IPS-18c (cell line): ENCODE results near the gene COL15A1.
"Not testable (repeated sequence)": the region's sequence is repeated elsewhere in the genome, so short reads cannot be mapped to it uniquely, and the experiment has no call there.

Experiments
- H3K4me3 ChIP-seq: 2 replicates; pipeline ENCODE4 v1.7.0; 2013; ENCODE audit warnings: low read depth, mild to moderate bottlenecking, low read length, moderate library complexity; ENCODE audit not compliant: insufficient read depth
- H3K9me3 ChIP-seq: one replicate; pipeline ENCODE4 v1.6.1; 2013; ENCODE audit warnings: mild to moderate bottlenecking, low read length, moderate library complexity; ENCODE audit not compliant: control insufficient read depth, insufficient read depth

The COL15A1 gene

DNA sequence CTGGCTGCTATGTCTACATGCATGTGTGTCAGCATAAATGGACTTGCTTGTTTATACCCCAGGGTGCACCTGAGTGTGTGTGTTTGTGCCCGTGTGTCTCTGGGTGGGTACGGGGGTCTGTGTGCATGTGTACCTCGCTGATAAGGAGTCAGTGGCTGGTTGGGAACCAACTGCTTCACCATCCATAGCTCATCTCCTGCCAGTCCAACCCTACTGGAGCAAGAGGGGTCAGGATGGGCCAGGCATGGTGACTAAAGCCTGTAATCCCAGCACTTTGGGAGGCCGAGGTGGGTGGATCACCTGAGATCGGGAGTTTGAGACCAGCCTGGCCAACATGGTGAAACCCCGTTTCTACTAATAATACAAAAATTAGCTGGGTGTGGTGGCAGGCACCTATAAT is 32.0 kb upstream of the COL15A1 start:
- not testable (repeated sequence) for H3K4me3 ChIP-seq, H3K9me3 ChIP-seq

DNA sequence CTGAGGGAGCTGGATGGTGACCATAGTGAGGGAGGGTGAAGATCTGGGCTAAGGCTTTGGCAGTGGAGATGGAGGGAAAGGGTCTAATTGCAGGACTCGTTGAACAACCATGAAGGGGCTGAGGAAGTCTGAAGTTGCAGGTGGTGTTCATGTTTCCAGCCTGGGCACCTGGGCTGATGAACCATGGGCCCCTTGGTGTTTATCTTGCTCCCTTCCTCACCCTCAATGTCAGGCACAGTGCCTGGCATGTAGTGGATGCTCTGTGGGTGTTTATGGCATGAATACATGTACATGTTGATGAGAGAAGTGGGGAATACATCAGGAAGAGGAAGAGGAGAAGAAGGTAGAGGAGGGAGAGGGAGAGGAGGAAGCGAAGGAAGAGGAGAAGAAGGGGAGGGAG is 31.3 kb upstream of the COL15A1 start:
- no peaks in the 10 kb centered on the region for H3K9me3 ChIP-seq
- no peak overlapping the region for H3K4me3 ChIP-seq

DNA sequence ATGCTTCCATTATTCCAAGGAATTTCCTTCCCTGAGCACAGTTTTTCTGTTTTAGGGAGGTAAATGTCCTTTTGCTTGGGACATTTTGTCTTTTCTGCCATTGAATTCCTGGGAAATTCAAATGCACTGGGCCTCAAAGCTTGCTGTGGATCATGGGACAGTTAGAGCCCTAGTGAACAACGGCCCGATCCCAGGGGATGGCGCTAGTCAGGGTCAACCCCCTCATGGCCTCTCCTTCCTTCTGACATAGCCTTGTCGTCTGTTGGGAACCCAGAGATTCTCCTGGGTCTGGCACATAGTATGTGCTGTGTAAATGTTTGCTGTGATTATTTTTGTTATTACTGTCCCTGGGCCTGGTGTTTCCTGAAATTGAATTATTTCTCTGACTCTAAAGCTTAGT is 30.7 kb upstream of the COL15A1 start:
- H3K4me3 ChIP-seq: no peak overlapping the region
- no peaks in the 10 kb centered on the region for H3K9me3 ChIP-seq

DNA sequence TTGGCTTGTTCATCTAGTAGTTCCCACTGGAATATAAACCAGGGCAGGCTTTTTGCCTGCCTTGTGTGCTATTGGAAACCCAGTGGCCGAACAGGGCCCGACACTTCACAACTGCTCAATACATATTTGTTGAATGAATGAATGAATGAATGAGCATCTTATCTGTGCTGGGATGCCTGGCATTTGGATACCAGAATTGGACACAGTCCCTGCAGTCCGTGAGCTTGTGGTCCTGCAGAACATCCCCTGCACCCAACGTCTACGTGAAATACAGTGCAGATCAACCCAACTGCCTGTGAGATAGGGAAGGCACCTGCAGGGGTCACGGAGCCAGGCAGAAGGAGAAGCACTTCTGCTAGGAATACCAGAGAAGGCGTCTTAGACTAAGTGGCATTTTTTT is 30.0 kb upstream of the COL15A1 start:
- no peaks in the 10 kb centered on the region for H3K9me3 ChIP-seq
- no peak overlapping the region for H3K4me3 ChIP-seq

DNA sequence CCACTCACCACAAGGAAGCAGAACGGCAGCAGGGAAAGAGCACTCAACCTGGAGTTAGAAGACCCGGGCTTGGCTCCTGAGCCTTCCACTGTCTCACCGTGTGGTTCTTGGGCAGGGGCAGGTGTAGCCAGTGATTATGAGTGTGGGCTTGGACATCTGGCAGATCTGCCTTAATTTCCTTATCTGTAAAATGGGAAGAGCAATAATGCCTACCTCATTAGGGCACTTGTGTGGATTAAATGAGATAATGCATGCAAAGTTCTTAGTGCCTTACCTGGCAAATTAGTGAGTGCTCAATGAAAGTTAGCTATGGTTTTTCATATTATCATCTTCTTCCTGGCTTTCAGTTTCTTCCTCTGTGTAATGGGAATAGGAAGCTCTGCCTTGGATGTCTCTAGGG is 28.1 kb upstream of the COL15A1 start:
- H3K4me3 ChIP-seq: no peak overlapping the region
- H3K9me3 ChIP-seq: no peaks in the 10 kb centered on the region

DNA sequence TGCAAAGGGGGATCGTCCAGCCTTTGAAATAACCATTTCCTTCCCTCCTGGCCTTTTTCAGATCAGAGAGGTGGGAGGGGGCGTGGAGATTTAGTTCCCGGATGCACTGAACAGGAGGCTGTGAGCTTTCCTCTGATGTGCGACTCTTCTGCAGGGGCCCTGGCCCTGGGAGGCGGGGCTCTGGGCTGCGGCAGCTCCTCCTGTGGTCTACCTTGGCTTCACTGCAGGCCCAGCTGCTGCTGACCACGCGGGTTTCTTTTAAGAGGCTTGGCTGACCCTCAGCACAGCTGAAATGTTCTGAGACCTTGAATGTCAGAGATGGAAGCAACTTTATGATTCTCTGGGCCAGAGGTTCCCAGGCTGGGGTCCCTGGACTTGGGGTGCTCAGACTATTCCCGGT is 27.0 kb upstream of the COL15A1 start:
- Histone ChIP-seq H3K4me3 (no peak overlapping the region), H3K9me3 (no peaks in the 10 kb centered on the region)

DNA sequence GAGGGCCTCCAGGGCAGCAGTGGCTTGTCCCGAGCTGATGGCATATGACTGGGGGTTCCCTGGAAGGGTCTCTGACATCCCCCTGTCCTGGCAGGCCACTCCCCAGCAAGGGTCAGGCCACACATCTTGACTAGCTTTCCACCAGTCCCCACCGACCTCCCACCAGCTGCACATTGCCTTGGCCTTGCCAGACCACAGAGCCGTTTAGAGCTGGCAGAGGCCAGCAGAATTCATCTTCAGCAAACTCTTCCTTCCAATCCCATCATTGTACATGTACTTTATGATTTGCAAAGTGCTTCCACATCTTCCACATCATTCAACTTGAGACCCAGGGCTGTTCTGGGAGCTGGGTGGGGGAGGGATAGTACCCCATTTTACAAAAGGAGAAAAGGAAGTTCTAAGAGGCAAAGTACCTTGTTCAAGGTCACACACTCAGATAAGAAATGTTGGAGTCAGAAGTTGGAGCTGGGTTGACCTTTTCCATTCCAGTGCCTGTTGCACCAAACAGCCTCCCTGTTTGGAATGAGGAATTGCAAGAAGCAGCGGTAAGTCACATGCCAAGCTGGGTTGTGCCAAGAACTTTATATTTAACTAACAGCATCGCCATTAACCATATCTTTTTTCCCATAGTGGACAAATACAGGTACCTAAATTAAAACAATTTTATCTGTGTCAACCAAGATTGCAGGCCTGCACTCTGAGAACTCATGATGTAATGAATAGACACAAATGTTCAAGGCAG is 25.8 kb upstream of the COL15A1 start:
- no peaks in the 10 kb centered on the region for H3K9me3 ChIP-seq
- H3K4me3 ChIP-seq: no peak overlapping the region

DNA sequence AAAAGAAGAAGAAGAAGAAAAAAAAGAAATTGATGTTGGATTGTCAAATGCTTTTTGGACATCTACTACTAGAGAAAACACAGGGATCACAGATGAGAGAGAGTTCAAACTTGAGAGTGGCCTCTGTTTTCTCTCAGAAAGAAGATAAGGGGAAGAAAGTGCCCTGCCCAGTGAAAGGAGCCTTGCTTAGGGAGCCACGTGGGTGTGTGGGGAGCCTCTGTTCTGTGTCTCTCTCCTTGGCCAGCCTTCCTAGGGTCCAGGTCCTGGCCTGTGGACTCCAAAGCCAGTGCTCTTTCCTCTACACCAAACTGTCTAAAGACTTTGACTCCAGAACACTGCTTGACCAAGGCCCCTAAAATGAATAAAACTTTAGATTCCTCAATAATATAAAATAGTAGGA is 22.0 kb upstream of the COL15A1 start:
- Histone ChIP-seq H3K4me3 (no peak overlapping the region), H3K9me3 (no peaks in the 10 kb centered on the region)

DNA sequence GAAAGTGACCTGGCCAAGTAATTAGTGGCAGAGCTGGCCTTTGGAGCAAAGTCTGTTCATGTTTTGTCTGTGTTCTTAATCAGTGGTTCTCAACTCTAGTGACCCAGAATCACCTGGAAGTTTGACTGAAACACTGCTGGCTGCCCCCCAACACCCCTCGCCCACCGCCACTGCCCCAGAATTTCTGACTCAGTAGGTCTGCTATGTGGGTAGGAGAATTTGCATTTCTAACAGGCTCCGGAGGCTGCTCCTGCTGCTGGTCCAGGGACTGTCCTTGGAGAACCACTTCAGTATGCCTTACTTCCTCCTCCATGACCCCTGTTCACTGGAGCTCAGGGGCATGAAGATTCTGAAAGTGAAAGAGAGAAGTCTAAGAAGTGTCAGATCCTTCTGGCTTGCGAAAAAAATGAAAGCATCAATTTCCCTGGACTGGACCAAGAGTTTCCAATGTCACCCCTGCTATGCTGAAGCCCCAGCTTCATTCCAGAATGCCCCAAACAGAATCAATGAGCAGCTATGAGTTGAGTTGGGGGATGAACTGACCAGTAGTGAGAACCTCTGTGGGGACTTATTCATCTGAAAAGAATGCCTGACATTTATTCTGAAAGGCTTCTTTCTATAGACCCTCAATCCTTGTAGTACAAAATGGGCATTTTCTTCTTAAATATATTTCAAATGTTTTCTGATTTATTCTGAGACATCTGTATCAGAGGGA is 20.8 kb upstream of the COL15A1 start:
- no peak overlapping the region for H3K4me3 ChIP-seq

DNA sequence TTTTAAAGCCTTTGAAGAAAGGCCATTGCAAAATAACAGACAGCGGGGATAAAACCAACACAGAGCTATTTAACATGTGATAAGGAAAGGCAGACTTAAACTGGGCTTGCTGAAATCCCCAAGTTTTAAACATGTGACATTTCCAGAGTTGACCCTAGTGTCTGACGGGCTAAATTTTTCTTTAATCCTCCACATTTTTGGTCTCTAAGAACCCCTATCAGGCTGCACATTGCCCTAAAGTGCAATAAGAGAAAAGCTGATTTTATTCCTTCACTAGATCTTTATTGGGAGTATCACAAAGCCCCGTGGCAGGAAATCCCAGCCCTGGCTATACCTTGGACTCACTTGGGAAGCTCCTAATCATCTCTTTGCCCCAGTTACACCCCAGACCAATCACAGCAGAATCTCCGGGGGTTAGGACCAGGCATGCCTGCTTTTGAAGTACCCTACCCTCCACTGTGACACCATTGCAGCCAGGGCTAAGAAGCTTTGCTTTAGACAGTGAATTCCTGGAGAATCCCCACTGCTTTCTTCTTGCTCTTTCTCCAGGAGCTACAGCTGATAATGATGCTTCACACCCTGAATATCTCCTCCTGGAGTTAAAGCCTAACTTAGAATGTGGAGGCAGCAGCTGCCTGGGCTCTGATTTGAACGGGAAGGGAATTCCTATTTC is 20.1 kb upstream of the COL15A1 start:
- H3K4me3 ChIP-seq: no peak overlapping the region
- no peaks in the 10 kb centered on the region for H3K9me3 ChIP-seq

More for the DNA sequence above, 20.8 kb upstream of the COL15A1 start:
- no peaks in the 10 kb centered on the region for H3K9me3 ChIP-seq

DNA sequence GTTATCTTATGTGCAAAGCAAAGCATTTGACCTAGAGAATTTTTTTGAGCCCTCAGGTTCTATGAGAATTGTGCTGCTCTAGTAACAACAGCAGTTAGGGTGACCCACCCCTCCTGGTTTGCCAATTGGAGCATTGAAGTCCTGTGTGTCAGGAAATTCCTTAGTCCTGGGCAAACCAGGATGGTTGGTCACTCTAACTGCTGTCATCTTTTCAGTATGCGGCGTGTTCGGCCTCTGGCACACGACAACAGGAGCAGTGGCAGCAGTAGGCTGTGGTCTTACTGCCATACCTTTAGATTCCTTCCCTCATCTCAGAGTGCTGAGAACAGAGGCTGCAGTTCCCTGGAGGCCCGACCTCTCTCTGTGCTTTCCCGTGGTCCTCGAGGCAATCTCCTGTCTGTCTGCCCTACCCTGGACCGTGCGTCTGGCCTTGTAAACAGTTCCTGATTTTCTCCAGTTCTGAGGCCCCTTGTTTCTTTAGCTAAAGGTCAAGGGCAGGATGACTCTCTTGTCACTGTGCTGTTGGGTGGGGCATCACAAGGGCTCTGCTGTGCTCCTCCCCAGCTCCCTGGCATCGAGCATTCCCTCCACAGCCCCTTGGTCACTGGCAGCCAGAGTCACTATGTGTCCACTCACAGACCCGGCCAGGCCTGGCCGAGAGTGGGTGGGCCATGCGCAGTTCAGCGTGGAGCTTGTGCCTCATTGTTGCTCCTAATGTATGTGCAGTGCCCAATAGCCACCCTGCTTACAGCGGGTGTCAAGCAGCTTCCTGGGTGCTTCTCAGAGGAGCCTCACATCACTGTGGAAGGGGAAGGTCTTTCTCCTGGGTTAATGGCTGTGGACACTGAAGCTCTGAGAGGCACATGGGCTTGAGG is 18.5 kb upstream of the COL15A1 start:
- H3K9me3 ChIP-seq: no peaks in the 10 kb centered on the region
- no peak overlapping the region for H3K4me3 ChIP-seq

DNA sequence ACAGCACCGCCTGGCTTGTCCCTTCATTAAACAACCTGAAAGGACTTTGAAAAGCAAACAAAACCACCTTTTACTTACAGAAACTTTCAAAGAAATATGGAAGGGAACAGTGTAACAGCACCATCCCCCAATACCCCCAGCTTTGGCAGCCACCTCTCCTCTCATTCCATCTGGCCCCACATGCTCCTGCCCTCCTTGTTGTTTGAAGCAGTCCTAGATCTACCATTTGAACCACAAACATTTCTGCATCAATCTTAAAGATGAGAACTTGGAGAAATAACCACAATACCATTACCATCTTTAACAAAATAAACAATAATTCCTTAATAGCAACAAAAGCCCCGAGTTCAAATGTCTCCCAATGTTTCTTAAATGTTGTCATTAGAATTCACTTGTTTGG is 17.8 kb upstream of the COL15A1 start:
- Histone ChIP-seq H3K4me3 (no peak overlapping the region), H3K9me3 (no peaks in the 10 kb centered on the region)

DNA sequence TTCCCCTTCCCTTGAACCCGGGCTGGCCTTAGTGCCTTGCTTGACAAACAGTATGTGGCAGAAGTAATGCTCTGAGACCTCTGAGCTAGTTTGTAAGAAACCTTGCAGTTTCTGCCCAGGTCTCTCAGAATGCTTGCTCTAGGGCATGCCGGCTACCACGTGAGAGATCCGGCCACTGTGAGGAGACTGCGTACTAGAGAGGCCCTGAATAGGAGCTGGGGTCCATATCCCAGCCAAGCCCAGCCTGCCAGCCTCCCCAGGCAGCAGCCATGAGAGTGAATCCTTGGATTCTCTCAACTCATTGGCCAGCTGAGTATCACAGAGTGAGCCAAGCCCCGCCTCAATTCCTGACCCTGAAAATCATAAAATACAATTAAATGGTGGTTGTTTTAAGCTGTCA is 16.0 kb upstream of the COL15A1 start:
- H3K9me3 ChIP-seq: no peaks in the 10 kb centered on the region
- H3K4me3 ChIP-seq: no peak overlapping the region

DNA sequence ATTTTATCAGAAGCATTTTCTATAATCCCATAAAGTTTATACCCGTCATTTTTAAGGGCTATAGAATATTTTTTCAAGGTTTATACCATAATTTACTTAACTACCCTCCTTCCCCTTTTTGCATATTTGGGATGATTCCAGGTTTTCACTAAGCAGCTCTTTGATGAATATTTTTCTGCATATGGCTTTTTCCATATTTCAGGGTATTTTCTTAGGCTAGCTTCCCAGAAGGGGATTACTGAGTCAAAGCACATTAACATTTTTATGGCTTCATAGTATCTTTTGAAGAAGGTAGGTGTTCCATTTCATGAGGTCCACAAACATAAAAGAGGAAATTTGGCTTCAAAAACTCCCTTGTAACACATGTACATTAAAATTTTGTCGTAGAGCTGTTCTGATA is 14.6 kb upstream of the COL15A1 start:
- Histone ChIP-seq H3K9me3 (no peaks in the 10 kb centered on the region), H3K4me3 (no peak overlapping the region)

DNA sequence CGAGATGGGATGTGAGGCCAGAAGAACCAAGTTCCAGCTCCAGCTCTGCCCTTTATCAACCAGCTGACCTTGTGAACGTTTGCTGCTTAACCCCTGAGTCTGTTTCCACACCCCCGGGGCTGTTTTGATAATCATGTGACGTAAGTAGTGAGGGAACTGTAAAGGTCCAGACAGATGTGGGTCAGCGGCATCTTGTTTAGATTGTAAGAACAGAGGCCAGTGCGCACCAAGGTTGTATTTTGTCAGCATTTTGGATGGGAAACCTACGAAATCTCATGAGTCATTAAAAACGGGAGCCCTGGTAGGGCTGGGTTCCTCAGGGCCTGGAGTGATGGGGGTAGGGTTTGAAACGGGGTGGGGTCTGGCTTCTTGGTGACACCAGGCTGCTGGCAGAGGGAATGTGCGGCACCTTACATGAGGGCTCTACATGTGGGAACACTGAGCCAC is 13.8 kb upstream of the COL15A1 start:
- Histone ChIP-seq H3K9me3 (no peaks in the 10 kb centered on the region), H3K4me3 (no peak overlapping the region)

DNA sequence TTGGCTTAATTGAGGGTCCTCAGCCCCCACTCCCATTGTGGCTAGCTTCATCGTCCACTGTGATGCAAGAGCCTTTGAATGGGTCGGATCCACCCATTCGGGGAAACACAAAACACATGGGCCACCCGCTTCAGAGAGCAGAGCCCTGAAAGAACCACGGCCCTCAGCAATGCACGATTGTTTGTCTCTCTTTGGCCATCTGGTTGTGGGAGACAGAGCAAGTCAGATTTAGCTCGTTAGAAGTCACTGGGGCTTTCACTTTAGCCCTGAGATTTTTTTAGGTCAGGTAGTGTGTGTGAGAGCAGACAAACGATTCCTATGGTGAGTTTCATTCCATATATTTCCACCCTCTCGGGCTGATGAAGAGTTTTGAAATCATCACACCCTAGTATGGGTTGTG is 12.9 kb upstream of the COL15A1 start:
- Histone ChIP-seq H3K4me3 (no peak overlapping the region), H3K9me3 (no peaks in the 10 kb centered on the region)

DNA sequence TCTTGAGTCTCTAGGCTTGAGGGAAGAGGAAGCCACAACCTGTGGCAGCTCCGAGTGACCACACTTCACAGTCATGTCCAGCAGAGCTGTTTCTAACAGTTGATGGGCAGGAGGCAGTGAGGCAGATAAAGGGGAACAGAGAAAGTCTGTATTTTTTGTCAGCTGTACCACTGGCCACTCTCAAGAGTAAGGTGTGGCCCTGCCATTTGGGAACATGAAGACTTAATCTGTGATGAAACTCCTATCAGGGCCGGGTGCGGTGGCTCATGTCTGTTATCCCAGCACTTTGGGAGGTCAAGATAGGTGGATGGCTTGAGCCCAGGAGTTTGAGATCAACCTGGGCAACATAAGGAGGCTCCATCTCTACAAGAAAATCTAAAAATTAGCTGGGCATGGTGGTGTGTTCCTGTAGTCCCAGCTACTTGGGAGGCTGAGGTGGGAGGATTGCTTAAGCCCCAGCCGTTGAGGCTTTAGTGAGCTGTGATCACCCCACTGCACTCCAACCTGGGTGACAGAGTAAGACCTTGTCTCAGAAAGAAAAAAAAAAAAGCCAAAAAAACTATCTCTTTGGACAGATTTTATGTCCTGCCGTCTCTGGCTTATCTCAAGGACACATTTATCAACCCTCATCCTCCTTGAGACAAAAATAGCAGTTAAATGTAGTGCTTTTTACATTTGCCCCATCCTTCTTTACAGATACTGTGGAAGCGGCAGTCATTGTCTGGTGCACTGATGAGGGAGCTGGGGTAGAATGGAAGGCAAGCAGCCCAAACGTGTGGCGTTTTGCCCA is 11.9 kb upstream of the COL15A1 start:
- no peaks in the 10 kb centered on the region for H3K9me3 ChIP-seq

More for the DNA sequence above, 11.9 kb upstream of the COL15A1 start:
- no peak overlapping the region for H3K4me3 ChIP-seq
